Cortex of kidney (tissue), 1 donor: ENCODE results near the gene PRRG2.

Experiments used
- DNase-seq: peaks from one replicate; lab custom pipeline; 2025; lab: John Stamatoyannopoulos, UW

Gene PRRG2

DNA sequence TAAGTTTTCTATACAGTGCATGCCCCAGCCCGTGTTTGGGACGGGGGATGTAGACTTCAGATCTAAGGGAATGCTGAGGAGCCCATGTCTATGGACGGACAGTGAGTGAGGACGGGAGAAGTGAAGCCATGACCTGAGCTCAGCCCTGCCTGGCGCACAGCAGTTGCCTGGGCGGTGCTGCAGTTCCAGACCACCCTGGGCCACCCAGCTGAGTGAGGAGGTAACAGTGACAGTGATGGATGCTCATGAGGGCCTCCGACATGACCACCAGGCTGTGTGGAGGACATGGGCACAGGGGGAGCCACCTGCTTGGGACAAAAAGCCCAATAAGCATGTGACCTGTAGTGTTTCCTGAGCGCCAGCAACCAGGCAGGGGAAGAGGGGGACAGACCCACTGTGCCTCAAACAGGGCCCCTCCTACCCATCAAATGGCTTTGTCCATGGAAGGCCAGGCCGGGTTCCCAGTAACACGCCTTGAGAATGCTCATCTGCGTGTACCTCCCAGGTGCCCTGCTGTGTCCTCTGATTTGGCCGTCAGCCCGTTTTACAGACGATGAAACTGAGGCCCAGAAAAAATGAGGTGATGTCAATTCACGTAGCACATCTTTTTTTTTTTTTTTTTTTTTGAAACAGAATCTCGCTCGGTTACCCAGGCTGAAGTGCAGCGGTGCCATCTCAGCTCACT is 23.3 kb upstream of the PRRG2 start:
- DNase-seq = no peak

DNA sequence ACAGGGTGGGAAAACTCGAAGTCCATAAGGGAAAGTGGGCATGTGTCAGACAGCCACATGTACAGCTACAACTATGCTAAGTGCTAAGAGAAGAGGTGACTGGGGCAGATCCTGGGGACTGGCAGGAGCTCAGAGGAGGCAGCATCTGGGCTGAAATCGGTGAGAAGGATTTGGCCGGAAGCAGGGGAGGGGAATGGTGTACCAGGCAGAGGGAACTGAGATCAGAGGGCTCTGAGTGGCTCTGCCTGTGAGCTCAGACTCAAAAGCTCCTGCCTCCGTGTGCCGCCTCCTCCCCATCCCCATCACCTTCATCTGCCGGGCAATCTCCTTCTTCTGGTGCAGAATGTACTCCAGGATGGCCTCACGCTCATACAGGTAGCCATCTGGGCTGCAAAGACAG is 22.5 kb upstream of the PRRG2 start:
- DNase-seq = no peak

DNA sequence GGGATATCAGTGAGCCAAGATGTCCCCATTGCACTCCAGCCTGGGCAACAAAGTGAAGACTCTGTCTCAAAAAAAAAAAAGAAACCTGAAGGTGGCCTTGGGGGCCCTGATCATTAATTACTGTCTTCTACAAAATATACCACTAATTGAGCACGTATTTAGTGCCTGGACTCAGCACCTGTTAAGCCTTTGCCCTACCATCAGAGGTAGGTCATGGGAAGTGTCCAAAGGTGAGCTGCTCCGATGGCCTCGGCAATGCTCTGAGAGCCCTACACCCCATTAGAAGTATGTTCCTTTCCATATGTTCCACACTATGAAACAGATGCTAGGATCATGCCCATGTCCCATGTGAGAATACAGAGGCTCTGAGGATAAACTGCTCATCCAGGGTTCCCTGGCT is 21.7 kb upstream of the PRRG2 start:
- DNase-seq = no peak

DNA sequence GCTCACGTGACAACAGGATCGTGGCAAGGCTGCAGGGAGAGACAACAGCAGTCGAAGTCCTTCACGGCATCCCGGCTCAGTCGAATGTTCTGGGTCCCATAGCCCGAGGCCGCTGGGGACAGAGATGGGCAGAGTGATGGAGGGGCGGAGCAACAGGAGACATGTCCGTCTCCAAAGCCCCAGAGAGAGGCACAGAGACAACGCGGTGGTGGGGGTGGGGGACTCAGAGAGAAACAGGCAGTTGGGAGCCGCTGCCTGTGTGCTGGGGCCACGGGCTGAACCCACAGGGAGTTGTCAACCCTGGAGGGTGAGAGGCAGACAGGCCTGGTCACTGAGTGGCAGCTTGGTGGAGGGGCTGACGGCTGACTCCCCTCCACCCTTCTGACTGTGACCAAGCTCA is 21.2 kb upstream of the PRRG2 start:
- no peak for DNase-seq

DNA sequence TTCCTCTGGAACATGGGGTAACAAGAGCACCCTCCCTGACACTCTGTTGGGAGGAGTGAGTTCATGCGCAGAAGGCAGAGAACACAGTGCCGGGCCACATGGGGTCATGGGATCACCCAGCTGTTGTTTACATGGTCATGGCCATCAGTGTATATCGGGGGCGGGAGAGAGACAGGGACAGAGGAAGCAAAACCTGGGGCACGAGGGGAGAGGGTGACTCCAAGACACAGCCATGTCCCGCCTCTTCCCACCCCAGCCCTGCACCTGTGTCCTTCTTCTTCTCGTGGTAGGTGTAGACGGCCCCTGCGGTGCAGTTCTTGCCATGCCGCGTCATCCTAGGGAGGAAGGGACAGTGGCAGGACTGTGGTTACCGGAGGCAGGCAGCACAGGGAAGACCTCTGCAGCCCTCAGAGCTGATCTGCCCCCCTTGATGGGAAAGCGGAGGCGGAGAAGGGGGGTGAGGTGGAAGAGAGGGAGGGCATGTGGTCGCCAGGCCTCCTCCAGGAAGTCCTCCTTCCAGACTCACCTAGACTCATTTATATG is 20.7 kb upstream of the PRRG2 start:
- no peak for DNase-seq

DNA sequence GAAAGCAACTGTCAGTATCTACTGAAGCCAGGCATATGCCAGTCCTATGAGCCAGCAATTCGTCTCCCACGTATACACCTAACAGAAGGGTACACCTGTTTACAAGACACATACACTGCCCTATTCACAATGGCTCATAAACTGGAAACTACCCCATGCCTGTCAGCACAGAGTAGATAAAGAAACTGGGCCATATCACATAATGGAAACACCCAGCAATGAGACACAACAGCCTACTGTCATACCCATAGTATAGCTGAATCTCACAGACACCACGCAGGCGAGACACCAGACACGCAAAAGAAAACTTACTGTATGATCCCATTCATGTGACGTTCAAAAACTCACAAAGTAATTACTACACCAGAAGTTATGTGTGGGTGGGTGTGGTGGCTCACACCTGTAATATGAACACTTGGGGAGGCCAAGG is 16.5 kb upstream of the PRRG2 start:
- DNase-seq = no peak

DNA sequence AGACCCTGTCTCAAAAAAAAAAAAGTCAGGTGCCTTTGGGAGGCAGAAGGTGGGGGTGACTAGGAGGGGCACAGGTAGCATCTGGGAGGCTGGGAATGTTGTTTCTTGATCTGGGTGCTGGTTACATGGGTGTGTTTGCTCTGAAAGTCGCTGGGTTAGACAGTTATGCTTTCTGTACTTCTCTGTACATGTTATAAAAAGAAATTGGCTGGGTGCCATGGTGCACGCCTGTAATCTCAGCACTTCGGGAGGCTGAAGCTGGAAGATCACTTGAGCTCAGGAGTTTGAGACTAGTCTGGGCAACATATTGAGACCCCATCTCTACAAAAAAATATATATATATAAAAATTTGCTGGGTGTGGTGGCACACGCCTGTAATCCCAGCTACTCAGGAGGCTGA is 15.9 kb upstream of the PRRG2 start:
- DNase-seq = no peak

DNA sequence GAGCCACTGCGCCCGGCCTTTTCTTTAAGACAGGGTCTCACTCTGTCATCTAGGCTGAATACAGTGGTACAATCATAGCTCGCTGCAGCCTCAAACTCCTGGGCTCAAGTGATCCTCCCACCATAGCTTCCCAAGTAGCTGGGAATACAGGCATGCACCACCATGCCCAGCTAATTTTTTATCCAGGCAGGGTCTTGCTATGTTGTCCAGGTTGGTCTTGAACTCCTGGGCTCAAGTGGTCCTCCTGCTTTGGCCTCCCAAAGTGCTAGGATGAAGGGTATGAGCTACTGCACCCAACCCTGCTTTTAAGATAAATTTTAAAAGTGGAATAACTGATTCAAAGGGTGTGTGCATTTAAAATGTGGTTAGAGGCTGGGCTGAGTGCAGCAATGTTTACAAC is 14.8 kb upstream of the PRRG2 start:
- no peak for DNase-seq

DNA sequence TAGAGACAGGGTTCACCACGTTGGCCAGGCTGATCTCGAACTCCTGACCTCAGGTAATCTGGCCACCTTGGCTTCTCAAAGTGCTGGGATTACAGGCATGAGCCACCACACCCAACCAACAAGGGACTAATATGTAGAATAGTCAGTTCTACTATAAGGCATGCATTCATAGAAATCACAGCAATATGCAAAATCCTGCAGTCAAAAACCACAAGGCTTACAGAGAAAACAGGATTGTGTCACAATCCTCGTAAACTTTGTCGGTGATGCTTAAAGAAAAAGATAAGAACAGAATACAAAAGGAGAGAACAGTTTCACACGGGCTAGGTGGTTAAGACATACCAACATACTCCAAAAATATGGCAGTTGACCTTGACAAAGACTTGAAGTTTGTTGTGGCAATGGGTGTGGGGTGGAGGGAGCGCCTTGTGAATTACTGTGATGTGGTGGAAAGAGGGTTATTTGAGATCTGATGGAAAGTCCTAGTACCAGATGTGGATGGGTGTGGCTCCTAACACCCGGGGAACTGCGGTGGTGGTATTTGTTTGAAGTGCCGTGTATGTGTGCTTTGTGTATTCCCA is 13.2 kb upstream of the PRRG2 start:
- DNase-seq = no peak

DNA sequence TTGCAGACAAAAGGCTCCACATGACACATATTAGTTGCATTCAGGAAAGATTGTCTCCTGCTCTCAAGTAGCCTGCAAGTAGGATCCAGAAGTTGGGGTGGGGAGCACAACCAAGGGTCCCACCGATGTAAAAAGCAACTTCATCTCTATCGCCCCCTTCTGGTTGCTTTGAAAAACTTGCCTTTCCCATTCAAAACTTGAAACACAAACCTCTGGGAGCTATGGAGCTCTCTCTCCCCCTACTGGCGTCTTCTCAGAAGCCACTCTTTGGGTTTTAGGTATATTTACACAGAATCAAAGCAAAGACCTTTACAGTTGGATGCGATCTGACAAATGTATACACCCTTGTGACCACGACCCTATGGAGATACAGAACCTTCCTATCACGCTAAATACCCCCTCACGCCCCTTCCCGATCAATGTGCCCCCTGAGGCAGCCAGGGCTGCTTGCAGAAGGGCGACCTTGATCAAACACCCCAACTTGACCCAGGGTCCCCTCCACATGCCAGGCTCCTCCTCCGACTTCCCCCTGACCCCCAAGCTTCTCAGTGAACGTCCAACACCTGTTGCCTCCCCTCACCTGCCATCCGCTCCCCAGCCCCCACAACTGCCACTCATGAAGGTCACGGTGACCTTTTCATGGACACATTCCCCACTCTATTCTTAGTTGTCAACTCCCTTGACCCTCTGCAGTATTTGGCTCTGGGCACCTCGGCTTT is 10.8 kb upstream of the PRRG2 start:
- DNase-seq = no peak

DNA sequence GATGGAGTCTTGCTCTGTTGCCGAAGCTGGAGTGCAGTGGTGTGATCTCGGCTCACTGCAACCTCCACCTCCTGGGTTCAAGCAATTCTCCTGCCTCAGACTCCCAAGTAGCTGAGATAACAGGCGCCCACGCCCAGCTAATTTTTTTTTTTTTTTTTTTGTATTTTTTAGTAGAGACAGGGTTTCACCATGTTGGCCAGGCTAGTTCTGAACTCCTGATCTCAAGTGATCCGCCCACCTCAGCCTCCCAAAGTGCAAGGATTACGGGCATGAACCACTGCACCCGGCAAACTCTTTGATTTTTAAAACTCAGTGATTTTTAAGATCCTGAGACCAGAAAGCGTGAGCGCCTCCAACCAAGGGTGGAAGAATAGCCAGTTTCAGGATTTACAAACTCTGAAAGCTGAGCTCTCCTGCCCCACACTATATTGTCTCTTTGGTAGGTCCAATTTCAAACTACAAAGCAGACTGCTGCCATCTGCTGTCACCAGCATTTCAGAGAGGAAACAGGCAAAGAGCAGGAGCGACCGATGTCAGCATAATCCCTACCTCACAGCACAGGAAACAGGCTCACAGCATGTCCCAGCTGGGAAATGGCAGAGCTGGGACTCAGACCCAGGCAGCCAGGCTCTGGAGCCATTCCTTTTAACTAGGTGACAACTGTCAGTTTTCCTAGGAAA is 10.0 kb upstream of the PRRG2 start:
- no peak for DNase-seq

DNA sequence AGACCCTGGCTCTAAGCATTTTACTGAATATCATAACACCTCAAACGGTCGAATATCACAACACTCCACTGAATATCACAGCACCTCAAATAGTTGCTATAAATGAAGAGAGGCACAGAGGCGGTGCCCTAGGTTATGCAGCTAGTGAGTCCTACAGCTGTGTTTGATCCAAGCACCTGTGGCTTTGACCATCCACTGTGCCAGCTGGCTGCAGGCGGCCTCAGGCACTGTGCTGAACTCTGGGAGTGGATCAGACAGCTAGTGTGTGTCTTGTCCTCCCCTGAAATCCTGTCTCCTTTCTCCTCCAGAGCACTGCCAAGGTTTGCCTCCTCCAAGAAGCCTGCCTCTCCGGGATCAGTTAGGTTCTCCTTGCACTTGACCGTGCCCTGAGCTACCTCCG is 8.1 kb upstream of the PRRG2 start:
- no peak for DNase-seq

DNA sequence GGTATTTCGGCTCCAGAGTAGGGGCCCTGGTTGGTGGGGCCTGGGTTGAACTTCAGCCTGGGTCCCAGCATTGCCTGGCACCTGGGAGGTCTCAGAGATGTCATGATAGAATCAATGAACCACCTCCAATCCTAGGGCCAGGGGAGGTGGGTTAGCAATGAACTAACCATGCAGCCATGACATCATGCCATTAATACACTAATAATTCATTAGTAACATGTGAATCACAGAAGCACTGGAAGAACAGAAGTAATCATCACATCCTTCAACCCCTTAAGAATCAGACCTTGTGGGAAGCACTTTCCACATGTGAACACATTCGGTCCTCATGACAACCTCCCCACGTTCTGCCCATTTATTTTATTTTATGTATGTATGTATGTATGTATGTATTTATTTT is 7.7 kb upstream of the PRRG2 start:
- no peak for DNase-seq

DNA sequence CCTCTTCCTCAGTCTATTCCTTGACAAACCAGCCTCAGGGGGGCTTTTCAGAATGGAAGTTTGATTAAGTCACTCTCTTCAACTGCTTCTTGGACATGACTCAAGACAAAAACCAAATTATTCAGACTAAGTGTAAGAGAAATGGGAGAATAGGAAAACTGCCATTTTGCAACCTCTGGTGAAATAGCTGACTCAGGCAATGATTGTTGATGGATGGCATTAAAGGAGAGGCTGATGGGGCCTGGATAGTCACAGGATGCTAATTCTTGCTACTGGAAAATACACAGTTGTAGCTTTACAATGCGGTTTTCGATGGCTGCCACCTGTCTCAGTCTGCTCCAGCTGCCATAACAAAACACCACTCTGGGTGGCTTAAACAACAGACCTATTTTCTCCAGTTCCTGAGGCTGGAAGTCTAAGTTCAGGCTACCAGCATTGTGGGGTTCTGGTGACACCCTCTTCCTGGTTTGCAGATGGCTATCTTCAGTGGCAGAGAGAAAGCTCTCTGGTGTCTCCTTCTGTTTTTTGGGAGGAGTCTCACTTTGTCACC is 6.8 kb upstream of the PRRG2 start:
- no peak for DNase-seq

DNA sequence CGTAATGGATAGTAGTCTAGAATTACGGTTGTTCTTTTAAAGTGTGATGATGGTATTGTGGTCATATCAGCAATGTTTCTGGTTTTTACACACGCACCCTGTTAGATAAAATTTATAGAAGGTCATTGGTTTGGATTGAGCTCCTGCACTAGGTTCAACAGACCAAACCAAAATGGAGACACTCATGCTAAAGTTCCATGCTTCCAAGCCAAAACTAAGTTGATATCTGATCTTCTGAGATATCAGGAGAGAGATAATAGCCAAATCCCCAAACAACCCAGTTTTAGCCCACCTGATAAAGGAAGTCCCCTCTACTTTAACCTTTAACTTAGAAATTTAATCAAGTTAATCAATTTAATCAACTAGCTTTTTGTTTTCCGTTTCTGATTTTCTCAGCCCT is 1.9 kb upstream of the PRRG2 start:
- no peak for DNase-seq

DNA sequence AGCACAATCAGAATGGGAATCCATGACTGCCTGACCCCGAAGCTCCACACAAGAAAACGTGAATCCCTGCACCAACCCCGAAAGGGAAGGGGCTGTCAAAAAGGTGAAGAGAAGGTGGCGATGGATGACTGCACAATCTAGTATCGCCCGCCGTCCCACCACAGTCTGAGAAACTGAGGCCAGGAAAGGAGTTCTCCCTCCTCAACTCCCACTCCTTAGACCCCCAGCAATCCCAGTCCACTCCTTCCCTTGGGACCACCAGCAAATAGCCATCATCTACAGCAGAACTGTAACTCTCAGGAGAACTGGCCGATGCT is 1.2 kb upstream of the PRRG2 start:
- DNase-seq = no peak

DNA sequence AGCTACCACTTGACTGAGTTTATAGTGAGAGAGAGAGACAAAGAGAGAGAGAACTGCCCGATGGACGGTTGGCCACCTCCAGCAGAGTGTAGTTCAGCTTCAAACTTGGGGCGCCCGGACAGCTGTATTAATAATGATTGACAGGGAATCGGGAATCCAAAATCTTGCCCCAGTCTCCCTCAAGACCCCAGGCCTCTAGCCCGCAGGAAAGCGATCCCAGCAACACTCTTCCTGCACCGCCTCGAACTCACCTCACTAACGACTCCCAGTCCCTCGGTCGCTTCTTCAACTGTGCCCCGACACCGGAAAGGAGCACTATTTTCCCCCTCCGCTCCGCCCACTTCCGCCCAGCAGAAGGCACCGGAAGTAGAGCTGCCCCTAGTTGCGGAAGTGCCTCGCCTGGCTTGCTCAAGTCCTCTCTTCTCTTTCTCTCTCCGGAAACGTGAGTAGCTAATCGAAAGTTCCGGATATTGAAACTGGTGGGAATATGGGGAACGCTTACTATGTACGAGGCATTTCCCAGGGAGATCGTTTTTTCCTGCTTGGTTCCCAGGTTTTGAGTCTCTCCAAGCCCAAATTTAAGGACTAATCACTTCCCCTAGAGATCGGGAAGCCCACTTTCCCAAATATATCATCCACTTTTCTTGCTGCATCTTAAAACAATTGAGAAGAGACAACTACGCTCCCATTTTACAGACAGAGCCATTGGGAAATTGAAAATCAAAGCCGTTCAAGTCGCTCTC is 681 bp upstream of the PRRG2 start, which contains the start of gene NOSIP:
Gene NOSIP (minus strand): TSS at position 293 of the 743 bp plus-strand sequence. CDS start 19,865 bp downstream, outside the sequence.
- DNase-seq = no peak

DNA sequence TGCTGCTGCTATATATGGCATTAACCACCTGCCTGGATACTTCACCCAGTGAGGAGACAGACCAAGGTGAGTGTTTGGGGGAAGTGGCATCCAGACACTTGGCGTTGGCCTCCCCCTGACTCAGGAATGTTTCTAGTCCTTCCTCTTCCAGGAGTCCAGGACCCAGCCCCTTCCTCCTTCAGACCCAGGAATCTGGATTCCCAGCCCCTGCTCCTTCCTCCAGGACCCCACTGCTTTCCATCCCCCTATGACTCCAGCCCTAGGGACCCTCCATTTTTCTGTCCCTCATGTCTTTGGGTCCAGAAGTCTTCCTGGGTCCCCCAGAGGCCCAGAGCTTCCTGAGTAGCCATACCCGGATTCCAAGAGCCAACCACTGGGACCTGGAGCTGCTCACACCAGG is 2.1 kb downstream of the PRRG2 start:
- DNase-seq = no peak

DNA sequence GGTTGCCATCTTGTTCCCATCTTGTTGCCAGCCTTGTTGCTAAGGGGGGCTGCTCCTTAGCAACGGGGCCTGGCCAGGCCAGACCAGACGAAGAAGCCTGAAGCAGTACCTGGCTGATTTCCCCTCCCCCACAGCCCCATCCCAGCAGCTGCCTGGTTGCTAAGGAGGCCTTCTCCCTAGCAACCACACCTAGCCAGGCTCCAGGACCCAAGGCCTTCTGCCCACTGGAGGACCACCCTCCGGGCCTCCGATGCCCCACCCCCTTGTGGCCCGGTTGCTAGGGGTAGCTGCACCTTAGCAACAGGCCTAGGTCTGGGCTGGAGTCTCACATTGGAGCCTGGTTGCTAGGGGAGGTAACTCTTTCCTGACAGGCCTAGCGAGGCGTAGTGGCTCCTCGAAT is 3.9 kb downstream of the PRRG2 start:
- no peak for DNase-seq

DNA sequence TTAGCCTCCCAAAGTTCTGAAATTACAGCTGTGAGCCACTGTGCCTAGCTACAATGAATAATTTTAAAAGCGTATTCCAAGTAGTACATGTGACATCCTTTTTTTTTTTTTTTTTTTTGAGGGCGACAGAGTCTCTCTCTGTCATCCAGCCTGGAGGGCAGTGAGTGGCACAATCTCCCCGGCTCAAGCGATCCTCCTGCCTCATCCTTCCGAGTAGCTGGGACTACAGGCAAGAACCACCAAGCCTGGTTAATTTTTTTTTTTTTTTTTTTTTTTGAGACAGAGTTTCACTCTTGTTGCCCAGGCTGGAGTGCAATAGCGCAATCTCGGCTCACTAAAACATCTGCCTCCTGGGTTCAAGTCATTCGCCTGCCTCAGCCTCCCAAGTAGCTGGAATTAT is 6.1 kb downstream of the PRRG2 start:
- no peak for DNase-seq

DNA sequence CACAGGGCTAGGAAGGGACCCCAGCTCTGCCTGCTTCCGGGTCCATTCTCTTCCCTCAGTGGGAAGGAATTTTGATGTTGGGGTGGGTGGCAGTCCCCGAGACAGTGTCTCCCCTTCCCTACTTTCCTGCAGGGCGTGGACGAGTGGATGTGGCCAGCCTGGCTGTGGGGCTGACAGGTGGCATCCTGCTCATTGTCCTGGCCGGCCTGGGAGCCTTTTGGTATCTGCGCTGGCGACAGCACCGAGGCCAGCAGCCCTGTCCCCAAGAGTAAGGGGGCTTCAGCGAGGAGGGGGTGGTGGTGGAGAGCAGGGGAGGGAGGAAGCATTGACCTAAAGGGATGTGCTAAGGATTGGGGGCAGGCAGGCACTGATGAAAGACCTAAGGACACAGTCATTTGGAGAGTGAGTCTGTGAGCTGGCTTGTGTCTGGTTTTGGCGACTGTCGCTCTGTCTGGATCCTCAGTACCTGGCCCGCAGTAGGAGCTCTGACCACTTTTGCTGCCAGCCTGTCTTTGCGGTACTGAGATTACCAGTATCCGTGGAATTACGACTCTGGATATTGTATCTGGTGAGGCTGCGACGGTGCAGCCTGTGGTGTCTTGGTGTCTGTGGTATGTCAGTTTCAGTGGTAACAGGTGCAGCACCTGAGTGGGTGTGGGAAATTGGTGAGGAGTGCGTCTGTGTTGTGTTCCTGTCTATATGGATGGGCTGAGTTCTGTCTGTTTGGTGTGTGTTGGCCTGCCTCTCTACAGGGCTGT is 7.4 kb downstream of the PRRG2 start:
- DNase-seq = no peak
